ENCODE measurements around the gene FREM2.

DNA sequence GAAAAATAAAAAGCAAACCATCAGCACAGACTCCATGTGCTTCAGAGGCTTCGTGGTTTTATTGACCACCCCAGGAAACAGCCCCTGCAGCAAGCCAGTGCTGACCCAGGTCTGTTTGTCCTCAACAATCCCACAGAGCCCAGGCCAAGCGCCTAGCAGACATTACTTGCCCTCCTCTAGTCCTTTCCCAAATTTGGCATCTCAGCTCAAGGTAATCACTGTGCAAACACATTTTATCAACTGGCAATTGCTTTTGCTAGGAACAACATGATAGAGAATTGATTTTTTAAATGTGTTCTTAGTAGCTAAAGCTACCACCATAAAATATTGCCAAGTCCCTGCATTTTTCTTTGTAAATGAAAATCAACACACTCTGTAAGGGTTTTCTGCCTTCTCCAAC is 182.0 kb downstream of the FREM2 start:
- TF ChIP-seq, protein P1, sequence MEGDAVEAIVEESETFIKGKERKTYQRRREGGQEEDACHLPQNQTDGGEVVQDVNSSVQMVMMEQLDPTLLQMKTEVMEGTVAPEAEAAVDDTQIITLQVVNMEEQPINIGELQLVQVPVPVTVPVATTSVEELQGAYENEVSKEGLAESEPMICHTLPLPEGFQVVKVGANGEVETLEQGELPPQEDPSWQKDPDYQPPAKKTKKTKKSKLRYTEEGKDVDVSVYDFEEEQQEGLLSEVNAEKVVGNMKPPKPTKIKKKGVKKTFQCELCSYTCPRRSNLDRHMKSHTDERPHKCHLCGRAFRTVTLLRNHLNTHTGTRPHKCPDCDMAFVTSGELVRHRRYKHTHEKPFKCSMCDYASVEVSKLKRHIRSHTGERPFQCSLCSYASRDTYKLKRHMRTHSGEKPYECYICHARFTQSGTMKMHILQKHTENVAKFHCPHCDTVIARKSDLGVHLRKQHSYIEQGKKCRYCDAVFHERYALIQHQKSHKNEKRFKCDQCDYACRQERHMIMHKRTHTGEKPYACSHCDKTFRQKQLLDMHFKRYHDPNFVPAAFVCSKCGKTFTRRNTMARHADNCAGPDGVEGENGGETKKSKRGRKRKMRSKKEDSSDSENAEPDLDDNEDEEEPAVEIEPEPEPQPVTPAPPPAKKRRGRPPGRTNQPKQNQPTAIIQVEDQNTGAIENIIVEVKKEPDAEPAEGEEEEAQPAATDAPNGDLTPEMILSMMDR (IDR thresholded peaks at IDR 0.05), result no peak
- no peak for TF ChIP-seq POLR2A (IDR thresholded peaks at IDR 0.05)
